Gastrocnemius medialis (tissue), 4 donors: ENCODE results near the gene ARL15.

Source experiments
- CTCF ChIP-seq, 5 experiments: fragments of 450-650 bp in 3 of 5; fragments of 200-600 bp in 2 of 5; sonication (generic) in 2 of 5; IDR thresholded peaks in 4 of 5; conservative IDR thresholded peaks in 1 of 5; 1 replicate in 4 of 5; 2 replicates in 1 of 5; pipeline ENCODE4 v1.5.1; 2016 to 2019; ENCODE audit warnings: antibody characterized with exemption in 5 of 5, mild to moderate bottlenecking in 3 of 5, moderate library complexity in 3 of 5
- POLR2A ChIP-seq, 2 donors: fragments of 450-650 bp; IDR thresholded peaks; one replicate each; pipeline ENCODE4 v1.6.1; 2017; ENCODE audit warnings: antibody characterized with exemption in 2 of 2, mild to moderate bottlenecking in 2 of 2, moderate library complexity in 2 of 2

- TF ChIP-seq CTCF (IDR thresholded peaks at IDR 0.05 in 4 of 5, conservative IDR thresholded peaks at IDR 0.05 in 1 of 5), result no peak
- no peak for TF ChIP-seq POLR2A (IDR thresholded peaks at IDR 0.05)
Measured at GRCh38 chr5:54326662-54327270, 16.4 kb upstream of the ARL15 start.
